HCT116 (cell line): Measurements from ENCODE around the gene REG1A. TPM values are rescaled to one million over a fixed set of nuclear protein-coding genes. Genes with fewer than 3 reads are reported as not detected.

Experiments
- ATAC-seq: fragments of 200-7000 bp; cut with Tn5 transposase; 2 replicates; pipeline ENCODE4 v1.9.1; 2020; ENCODE audit warnings: mild to moderate bottlenecking, moderate library complexity
- BruUV-seq: library from RNA; stranded (reverse); fragments of 400-500 nt; replicated peaks from 2 replicates; lab custom pipeline; 2021; lab: Mats Ljungman, UMichigan
- CTCF ChIA-PET: fragments of 300-600 bp; sonication (Branson Sonifier 250); formaldehyde crosslinking; loops from one replicate; lab custom pipeline; 2021; ENCODE audit warnings: antibody characterized with exemption; lab: Charles Lee
- POLR2A ChIA-PET: fragments of 300-600, 350-600 bp; sonication (Branson Sonifier 250); formaldehyde crosslinking; loops from one replicate; lab custom pipeline; 2021; ENCODE audit warnings: antibody characterized with exemption; lab: Charles Lee
- RAD21 ChIA-PET, 2 experiments: fragments of 300-600 bp; sonication (Branson Sonifier 250); formaldehyde crosslinking; loops; one replicate each; lab custom pipeline; 2023; ENCODE audit warnings: low total read pairs in 2 of 2; ENCODE audit not compliant: uncharacterized antibody in 2 of 2, unreplicated experiment in 2 of 2, low non-redundant PET in 1 of 2; lab: Charles Lee
- DNase-seq: peaks from one replicate; pipeline ENCODE4 v3.0.0-alpha.2; 2010; ENCODE audit warnings: low read depth, low spot score
- H2AFZ ChIP-seq: fragments of 200-600 bp; shearing (Covaris generic), sonication (generic); 2 replicates; pipeline ENCODE4 v1.6.1; 2017; ENCODE audit warnings: low read depth, mixed run types, mixed read lengths, antibody characterized with exemption, low read length; ENCODE audit not compliant: poor library complexity, severe bottlenecking
- H3K27ac ChIP-seq: 2 replicates; pipeline ENCODE4 v1.5.1; 2012; ENCODE audit warnings: low read depth, low read length
- H3K27me3 ChIP-seq: fragments of 200-600 bp; sonication (generic); 2 replicates; pipeline ENCODE4 v1.6.1; 2016; ENCODE audit warnings: mixed run types, low read length, mixed read lengths; ENCODE audit not compliant: insufficient read depth
- H3K36me3 ChIP-seq, 2 experiments: fragments of 200-500 bp in 1 of 2; fragments of 200-600 bp in 1 of 2; sonication (Bioruptor generic) in 1 of 2; sonication (generic) in 1 of 2; 2 replicates each; pipeline versions ENCODE4 v1.5.1 to v1.6.1; 2014 to 2016; ENCODE audit warnings: low read length in 2 of 2, inconsistent platforms in 1 of 2, mixed read lengths in 1 of 2, mixed run types in 1 of 2; ENCODE audit not compliant: insufficient read depth in 2 of 2, control insufficient read depth in 1 of 2
- H3K4me1 ChIP-seq, 2 experiments: fragments of 200-600 bp in 1 of 2; sonication (generic) in 1 of 2; 2 replicates each; pipeline versions ENCODE4 v1.5.1 to v1.6.1; 2012 to 2017; ENCODE audit warnings: low read length in 2 of 2, inconsistent platforms in 1 of 2, mild to moderate bottlenecking in 1 of 2, mixed read lengths in 1 of 2, mixed run types in 1 of 2, moderate library complexity in 1 of 2; ENCODE audit not compliant: insufficient read depth in 2 of 2, control insufficient read depth in 1 of 2
- H3K4me2 ChIP-seq: fragments of 200-600 bp; sonication (generic); 2 replicates; pipeline ENCODE4 v1.6.1; 2017; ENCODE audit warnings: mixed run types, low read length, mixed read lengths
- H3K4me3 ChIP-seq, 2 experiments: fragments of 200-600 bp in 1 of 2; sonication (generic) in 1 of 2; replicated peaks in 1 of 2; 2 replicates each; pipeline ENCODE4 v1.5.1; 2011 to 2016; ENCODE audit warnings: low read length in 2 of 2, control low read depth in 1 of 2, low read depth in 1 of 2, mild to moderate bottlenecking in 1 of 2, mixed read lengths in 1 of 2, mixed run types in 1 of 2
- H3K79me2 ChIP-seq: fragments of 200-600 bp; sonication (generic); 2 replicates; pipeline ENCODE4 v1.6.1; 2017; ENCODE audit warnings: mild to moderate bottlenecking, mixed run types, low read length, moderate library complexity, mixed read lengths; ENCODE audit not compliant: insufficient read depth
- H3K9ac ChIP-seq: fragments of 200-600 bp; sonication (generic); 2 replicates; pipeline ENCODE4 v1.6.1; 2016; ENCODE audit warnings: low read length, mixed read lengths
- H3K9me2 ChIP-seq: fragments of 200-600 bp; sonication (generic), shearing (Covaris generic); 2 replicates; pipeline ENCODE4 v1.6.1; 2017; ENCODE audit warnings: mixed run types, mild to moderate bottlenecking, moderate library complexity; ENCODE audit not compliant: insufficient read depth
- H3K9me3 ChIP-seq, 2 experiments: fragments of 200-500 bp in 1 of 2; fragments of 200-600 bp in 1 of 2; sonication (Bioruptor generic) in 1 of 2; sonication (generic) in 1 of 2; 2 replicates each; pipeline ENCODE4 v1.6.1; 2014 to 2017; ENCODE audit warnings: low read length in 2 of 2, mixed read lengths in 2 of 2, inconsistent platforms in 1 of 2, low read depth in 1 of 2, mild to moderate bottlenecking in 1 of 2, mixed run types in 1 of 2, moderate library complexity in 1 of 2; ENCODE audit not compliant: control insufficient read depth in 1 of 2, insufficient read depth in 1 of 2
- H4K20me1 ChIP-seq: fragments of 200-600 bp; sonication (generic), shearing (Covaris generic); 2 replicates; pipeline ENCODE4 v1.6.1; 2017; ENCODE audit warnings: mixed run types, mild to moderate bottlenecking, moderate library complexity; ENCODE audit not compliant: insufficient read depth
- CEBPB ChIP-seq: IDR thresholded peaks from 2 replicates; pipeline ENCODE4 v1.6.1; 2012; ENCODE audit warnings: low read depth
- EZH2phosphoT487 ChIP-seq: fragments of 200-600 bp; IDR thresholded peaks from 2 replicates; pipeline ENCODE4 v1.6.1; 2018; ENCODE audit warnings: antibody characterized with exemption, borderline replicate concordance
- POLR2A ChIP-seq: IDR thresholded peaks from 2 replicates; pipeline ENCODE4 v1.7.0; 2011; ENCODE audit warnings: borderline replicate concordance; ENCODE audit not compliant: insufficient read depth, insufficient read length; ENCODE audit errors: extremely low read depth
- POLR2AphosphoS5 ChIP-seq: IDR thresholded peaks from 2 replicates; pipeline ENCODE4 v1.6.1; 2011; ENCODE audit warnings: mild to moderate bottlenecking, low read depth, low read length, moderate library complexity
- RAD21 ChIP-seq: IDR thresholded peaks from 2 replicates; pipeline ENCODE4 v1.6.1; 2012; ENCODE audit warnings: low read depth, mild to moderate bottlenecking
- SIN3A ChIP-seq: IDR thresholded peaks from 2 replicates; pipeline ENCODE4 v1.6.1; 2012; ENCODE audit warnings: low read depth
- SP1 ChIP-seq: IDR thresholded peaks from 2 replicates; pipeline ENCODE4 v1.6.1; 2012; ENCODE audit warnings: low read depth
- SRF ChIP-seq: IDR thresholded peaks from 2 replicates; pipeline ENCODE4 v1.6.1; 2012; ENCODE audit warnings: low read depth
- TCF7L2 ChIP-seq: IDR thresholded peaks from 2 replicates; pipeline ENCODE4 v1.7.0; 2011; ENCODE audit warnings: borderline replicate concordance, inconsistent platforms; ENCODE audit not compliant: insufficient read depth, insufficient read length; ENCODE audit errors: extremely low read depth
- YY1 ChIP-seq: IDR thresholded peaks from 2 replicates; pipeline ENCODE4 v1.6.1; 2011; ENCODE audit warnings: low read length, low read depth, moderate library complexity, mild to moderate bottlenecking; ENCODE audit not compliant: insufficient replicate concordance; ENCODE audit errors: extremely low read depth
- intact Hi-C: fragments of 100-400 bp; cut with micrococcal nuclease; formaldehyde crosslinking; loops from 2 replicates; pipeline ENCODE4 v1.10.0; 2022
- total RNA-seq: library from RNA; stranded (reverse); gene quantifications from one replicate; pipeline ENCODE4 v1.2.1, GENCODE V29; 2021; ENCODE audit not compliant: unreplicated experiment
- TF ChIP-seq, protein P1 (sequence below): IDR thresholded peaks from 2 replicates; pipeline ENCODE4 v1.6.1; 2012
- TF ChIP-seq, protein P2 (sequence below): IDR thresholded peaks from 2 replicates; pipeline ENCODE4 v1.6.1; 2011; ENCODE audit warnings: mild to moderate bottlenecking, low read length, moderate library complexity; ENCODE audit not compliant: insufficient replicate concordance; ENCODE audit errors: extremely low read depth
- TF ChIP-seq, protein P3 (sequence below), 3 experiments: fragments of 200-600 bp in 1 of 3; sonication (generic) in 1 of 3; IDR thresholded peaks in 2 of 3; conservative IDR thresholded peaks in 1 of 3; 2 replicates each; pipeline ENCODE4 v1.5.1; 2012 to 2017; ENCODE audit warnings: low read depth in 2 of 3, low read length in 2 of 3, antibody characterized with exemption in 1 of 3, borderline replicate concordance in 1 of 3, control low read depth in 1 of 3, mild to moderate bottlenecking in 1 of 3, mixed read lengths in 1 of 3, mixed run types in 1 of 3, moderate library complexity in 1 of 3; ENCODE audit not compliant: insufficient read depth in 1 of 3

Gene REG1A
- total RNA-seq, 1 experiment from 2014 or later: 5.2 TPM

DNA sequence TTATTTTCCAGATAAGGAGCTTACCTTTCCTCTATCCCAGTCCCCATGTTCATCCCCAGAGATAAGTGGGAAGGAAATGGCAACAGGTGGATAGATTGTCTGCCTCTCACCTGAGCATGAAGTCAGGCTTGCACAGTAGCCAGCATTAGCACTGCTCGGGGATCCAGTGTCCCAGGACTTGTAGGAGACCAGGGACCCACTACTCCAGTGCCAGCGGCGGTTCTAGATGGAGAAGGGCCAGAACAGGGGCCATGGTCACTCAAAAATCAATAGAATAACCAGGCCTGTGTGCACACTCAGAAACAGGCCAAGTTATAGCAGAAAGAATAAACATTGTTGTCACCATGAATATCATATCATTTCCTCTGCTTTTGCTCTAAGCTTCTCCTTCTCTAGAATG lies 34.9 kb upstream of the REG1A start (continued):
- TF ChIP-seq POLR2AphosphoS5: no peak
- TF ChIP-seq CEBPB: no peak
- TF ChIP-seq, all 23 proteins: peak for 0

DNA sequence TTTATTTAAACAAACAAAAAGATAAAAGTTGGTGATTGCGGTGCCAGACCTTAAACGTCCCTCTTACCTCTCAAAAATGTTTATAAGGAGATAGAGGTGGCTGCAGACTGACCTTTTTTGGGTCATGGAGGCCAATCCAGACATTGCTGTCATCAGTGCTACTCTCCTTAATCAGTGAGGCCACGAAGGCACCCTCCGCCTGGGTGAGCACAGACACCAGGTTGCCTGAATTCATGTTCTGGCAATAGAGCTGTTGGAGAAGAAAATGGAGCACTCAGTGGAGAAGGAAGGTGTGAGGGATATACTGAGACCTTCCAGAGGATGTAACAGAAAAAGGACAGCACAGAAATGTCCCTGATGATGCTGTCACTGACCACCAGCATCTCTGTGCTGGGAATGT lies 34.0 kb upstream of the REG1A start:
- no peaks in the 10 kb centered on the region for H3K9me2 ChIP-seq
- ChIA-PET POLR2A (no interaction called here), RAD21 (no interaction called here), CTCF (no interaction called here)
- TF ChIP-seq YY1 (no peak), EZH2phosphoT487 (no peak), SIN3A (no peak), POLR2AphosphoS5 (no peak), POLR2A (no peak), SRF (no peak), SP1 (no peak), TCF7L2 (no peak), RAD21 (no peak)
- TF ChIP-seq, protein P1, sequence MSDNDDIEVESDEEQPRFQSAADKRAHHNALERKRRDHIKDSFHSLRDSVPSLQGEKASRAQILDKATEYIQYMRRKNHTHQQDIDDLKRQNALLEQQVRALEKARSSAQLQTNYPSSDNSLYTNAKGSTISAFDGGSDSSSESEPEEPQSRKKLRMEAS: no peak
- TF ChIP-seq, protein P2, sequence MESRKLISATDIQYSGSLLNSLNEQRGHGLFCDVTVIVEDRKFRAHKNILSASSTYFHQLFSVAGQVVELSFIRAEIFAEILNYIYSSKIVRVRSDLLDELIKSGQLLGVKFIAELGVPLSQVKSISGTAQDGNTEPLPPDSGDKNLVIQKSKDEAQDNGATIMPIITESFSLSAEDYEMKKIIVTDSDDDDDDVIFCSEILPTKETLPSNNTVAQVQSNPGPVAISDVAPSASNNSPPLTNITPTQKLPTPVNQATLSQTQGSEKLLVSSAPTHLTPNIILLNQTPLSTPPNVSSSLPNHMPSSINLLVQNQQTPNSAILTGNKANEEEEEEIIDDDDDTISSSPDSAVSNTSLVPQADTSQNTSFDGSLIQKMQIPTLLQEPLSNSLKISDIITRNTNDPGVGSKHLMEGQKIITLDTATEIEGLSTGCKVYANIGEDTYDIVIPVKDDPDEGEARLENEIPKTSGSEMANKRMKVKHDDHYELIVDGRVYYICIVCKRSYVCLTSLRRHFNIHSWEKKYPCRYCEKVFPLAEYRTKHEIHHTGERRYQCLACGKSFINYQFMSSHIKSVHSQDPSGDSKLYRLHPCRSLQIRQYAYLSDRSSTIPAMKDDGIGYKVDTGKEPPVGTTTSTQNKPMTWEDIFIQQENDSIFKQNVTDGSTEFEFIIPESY: no peak
- TF ChIP-seq, protein P3, sequence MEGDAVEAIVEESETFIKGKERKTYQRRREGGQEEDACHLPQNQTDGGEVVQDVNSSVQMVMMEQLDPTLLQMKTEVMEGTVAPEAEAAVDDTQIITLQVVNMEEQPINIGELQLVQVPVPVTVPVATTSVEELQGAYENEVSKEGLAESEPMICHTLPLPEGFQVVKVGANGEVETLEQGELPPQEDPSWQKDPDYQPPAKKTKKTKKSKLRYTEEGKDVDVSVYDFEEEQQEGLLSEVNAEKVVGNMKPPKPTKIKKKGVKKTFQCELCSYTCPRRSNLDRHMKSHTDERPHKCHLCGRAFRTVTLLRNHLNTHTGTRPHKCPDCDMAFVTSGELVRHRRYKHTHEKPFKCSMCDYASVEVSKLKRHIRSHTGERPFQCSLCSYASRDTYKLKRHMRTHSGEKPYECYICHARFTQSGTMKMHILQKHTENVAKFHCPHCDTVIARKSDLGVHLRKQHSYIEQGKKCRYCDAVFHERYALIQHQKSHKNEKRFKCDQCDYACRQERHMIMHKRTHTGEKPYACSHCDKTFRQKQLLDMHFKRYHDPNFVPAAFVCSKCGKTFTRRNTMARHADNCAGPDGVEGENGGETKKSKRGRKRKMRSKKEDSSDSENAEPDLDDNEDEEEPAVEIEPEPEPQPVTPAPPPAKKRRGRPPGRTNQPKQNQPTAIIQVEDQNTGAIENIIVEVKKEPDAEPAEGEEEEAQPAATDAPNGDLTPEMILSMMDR (IDR thresholded peaks at IDR 0.05 in 2 of 3, conservative IDR thresholded peaks at IDR 0.05 in 1 of 3; ENCODE audit: borderline replicate concordance in 1 of 3, insufficient read depth in 1 of 3, low read depth in 2 of 3, low read length in 2 of 3): no peak
- H3K4me3 ChIP-seq: no peak overlapping the region
- no peak overlapping the region for H2AFZ ChIP-seq
- no peak for ATAC-seq
- no peaks in the 10 kb centered on the region for H3K4me1 ChIP-seq
- no peak overlapping the region for H3K4me2 ChIP-seq
- DNase-seq: no peak
- no TSS peak for BruUV-seq
- intact Hi-C loops: no loop called here
- H3K36me3 ChIP-seq: no peaks in the 10 kb centered on the region
- H3K79me2 ChIP-seq: no peaks in the 10 kb centered on the region
- H4K20me1 ChIP-seq: no peaks in the 10 kb centered on the region
- peaks cover 10 to 20% of the 10 kb centered on the region in 2 experiments; a peak in 2 of 4 replicates for H3K9me3 ChIP-seq
- H3K9ac ChIP-seq: no peak overlapping the region
- H3K27me3 ChIP-seq: no peaks in the 10 kb centered on the region
- H3K27ac ChIP-seq: no peak overlapping the region
